ENCODE measurements around the gene CDC45.

The CDC45 gene

DNA sequence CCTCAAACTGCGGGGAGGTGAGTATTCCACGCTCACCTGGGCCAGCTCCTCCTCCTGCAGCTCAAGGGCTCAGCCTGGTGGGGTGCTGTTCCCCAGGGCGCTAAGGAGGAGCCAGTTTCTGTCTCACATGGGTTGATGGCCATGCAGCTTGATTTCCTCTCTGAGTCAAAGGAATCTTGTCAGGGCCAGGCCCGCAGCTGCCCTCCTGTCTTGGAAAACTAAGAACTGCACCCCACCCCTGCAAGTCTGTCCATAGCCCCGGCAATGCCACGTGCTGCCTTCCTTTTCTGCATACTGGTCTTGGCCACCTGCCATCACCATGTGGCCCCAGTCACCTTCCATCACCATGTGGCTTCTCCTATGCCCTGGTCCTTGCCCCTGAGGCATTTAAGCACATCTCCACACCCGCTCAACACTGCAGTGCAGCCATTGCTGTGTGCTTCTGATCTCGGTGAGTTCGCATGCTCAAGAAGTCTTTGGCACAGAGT lies 79.6 kb downstream of the CDC45 start:
- no peak for DNase-seq (ENCODE audit: low read depth, low spot score)

DNA sequence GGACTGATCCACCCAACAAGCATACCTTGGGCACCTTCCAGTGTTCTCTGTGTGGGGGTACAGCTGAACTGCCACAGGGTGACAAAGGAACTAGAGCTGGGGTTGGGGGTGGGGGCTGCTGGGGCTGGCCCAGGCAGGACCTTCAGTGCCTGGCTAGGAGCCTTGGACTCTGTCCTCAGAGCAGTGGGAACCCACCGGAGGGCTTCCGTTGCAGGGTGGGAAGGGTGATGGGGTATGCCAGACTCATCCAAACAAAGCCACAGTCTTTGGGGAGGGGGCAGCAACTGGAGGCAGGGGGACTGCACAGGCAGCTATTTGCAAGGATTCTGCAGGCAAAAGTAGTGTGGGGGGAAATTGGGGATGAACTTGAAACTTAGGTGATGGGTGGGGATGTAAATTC lies 80.2 kb downstream of the CDC45 start:
- no peak for DNase-seq (ENCODE audit: low read depth, low spot score)

DNA sequence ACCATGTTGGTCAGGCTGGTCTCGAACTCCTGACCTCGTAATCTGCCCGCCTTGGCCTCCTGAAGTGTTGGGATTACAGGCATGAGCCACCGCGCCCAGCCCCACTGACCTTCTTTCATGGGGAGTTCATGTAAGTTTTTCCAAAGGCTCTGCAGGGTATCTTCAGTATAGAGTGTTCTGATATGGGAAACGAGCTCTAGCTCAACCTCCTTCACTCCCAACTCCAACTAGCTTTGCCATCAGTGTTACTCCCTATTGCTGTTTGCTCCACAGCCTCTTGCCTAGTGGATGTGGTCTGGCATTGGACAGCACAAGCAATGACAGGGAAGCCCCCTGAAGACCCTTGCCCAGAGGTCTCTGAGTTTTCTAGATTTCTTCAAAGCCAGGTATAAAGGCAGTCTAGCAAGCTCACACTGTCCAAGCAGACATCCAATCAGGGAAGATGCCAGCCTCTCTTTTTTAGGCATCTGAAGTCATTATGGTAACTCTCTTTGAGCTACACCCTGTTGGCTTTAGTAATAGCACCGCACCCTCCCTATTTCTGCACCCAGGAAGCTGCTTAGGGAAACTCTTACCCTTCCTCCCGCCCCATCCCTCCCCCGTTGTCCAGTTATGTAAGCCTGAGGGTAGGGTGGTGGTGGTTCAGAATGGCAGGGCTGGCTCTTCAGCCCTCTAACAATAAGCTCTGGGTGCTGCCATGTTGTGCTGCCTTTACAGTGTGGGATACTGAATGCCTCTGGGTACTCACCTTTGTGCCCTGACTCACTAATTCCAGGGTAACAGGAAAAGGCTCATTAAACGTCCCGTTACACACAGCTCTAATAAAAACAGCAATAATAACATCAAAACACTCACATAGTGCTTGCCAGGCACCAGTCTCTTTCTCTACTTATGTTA lies 85.9 kb downstream of the CDC45 start:
- DNase-seq (ENCODE audit: low read depth, low spot score): no peak

DNA sequence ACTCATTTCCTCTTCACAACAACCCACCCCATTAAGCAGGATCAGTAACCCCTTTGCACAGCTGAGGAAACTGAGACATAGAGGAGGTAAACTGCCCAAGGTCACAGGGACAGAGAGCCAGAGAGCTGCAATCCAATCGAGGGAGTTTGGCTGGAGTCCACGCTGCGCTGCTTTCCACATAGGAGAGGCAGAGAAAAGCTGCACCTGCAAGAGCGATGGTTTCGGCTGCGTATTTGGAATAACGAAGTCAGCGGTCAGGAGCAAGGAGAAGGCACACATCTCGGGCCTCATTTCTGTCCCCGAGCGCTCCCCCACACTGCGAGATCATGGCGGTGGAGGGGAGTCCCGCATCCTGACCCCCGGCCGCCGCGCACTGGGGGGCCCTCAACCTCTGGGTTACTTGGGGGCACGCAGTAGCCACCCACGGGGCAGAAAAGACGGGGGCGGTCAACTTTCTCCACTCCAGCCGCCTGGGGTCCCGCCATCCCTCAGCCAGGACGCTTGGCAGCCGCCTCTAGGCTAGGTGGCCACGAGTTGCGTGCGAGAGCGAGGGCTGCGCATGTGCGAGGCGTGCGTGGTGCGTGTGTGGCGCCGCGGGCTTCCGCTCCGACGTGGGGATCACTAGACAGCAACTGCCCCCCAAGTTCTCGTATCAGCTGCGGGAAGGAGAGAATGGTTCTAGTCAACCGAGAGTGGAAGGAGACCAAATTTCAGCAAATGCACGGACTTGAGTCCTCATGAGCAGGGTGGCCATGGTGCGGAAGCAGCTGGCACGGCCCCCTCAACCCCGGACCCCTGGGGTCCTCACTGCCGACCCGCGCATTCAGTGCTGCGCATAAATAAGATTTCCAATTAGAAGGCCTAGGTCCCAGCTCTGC lies 86.8 kb downstream of the CDC45 start:
- DNase-seq (ENCODE audit: low read depth, low spot score): no peak

DNA sequence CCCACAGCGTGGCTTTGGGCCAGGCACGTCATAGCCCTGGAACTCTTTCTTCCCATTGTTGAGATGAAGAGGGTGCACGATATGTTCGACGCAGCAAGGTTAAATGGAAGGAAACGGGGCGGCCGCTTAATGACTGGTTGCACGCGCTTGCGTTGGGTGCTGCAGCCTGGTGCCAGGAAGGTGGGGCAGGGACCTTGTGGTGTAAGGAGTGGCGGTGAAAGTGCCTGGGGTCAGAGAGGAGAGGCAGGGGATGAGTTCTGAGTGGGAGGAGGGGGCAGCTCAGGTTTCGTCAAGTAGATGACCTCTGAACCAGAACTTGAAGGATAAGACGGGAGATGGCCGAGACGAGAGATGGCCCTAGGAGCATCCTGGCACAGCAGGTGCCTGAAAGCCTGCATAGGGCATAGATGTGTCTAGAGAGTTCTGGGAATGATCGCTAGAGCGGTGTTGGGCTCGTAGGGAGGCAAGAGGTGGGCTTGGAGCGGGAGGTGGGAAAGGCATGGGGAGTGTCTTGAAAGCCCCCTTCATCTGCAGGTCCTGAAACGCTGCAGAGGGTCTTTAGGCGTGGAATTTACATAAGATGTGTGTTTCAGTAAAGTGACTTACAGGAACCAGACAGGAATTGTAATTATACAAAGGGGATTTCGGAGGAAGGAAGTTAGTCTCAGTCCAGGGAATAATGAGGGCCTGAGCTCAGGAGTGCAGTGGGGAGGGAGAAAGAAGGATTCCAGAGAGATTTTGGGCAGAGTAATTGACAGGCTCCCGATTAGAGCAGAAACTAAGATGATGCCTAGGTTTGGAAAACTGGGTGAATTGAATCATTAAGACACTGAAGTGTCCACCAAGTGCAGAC lies 87.7 kb downstream of the CDC45 start:
- DNase-seq (ENCODE audit: low read depth, low spot score): no peak

DNA sequence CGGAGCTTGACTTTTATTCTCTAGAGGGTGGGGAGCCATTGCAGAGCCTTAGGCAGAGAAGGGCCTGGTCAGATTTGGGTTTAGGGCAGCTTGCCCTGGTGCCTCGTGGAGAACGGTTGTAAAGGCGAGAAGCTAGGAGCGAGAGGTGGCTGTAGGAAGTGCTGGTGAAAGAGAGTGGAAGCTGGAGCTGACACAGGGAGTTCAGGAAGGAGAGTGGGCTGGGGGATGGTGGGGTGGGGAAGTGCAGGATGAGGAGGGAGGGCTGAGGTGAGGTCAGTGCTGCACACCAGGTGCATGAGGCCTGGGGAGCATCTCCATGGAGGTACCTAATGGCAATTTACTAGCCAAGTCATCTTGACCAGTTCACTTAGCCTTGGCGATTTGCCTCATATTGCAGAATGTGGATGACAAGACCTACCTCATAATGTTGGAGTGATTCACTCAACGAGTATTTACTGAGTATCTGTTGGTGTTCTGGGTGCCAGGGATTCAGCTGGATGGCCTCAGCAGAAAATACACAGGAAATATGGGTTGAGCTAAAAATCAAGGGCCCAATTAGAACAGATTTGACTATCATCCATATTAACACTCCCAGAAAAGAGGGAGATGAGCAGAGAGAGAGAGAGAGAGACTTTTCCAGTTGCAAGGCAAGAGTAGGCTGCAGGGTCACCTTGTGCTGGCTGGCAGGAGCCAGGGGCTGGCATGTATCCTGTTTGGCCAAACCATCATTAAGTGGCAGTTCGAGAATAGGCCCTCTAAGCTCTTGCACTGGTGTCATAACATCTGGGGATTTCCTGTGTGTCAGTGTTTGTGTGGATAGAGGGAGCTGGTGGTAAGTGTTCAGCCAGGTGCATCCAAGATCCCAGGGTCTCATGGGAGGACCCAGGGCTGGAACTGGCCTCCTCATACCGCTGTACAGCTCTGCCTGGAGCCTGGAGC lies 88.9 kb downstream of the CDC45 start:
- DNase-seq (ENCODE audit: low read depth, low spot score): no peak

DNA sequence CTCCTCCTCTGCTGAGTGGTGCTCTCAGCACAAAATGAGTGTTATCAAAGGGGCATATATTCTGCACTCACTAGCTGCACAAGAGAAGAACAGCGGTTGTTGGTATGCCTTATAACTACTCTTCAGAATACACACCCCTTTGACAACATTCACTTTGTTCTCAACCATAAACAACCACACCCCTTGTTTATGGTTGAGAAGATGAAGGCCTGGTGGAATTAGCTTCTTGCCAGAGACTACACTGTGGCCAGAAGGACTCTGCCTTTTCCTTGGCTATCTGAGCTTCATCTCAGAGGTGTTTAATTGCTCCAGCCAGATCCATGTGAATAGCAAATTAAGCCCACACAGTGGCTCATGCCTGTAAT lies 89.5 kb downstream of the CDC45 start:
- no peak for DNase-seq (ENCODE audit: low read depth, low spot score)

DNA sequence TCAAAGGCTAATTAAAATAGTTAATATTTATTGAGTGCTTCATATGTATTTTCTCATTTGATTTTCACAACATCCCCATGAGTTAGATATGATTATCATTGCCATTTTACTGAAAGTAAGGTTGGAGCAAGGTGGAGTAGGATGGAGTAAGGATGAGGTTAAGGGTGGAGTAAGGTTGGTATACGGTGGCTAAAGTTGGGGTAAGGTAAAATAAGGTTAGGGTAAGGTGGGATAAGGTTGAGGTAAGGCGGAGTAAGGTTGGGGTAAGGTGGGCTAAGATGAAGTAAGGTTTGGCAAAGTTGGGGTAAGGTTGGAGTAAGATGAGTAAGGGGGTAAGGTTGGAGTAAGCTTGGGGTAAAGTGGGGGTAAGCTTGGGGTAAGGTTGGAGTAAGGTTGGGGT lies 90.3 kb downstream of the CDC45 start:
- no peak for DNase-seq (ENCODE audit: low read depth, low spot score)
